Progenitor cell of endocrine pancreas (in vitro differentiated cells): ENCODE measurements around the gene TRIM66. TPM values are rescaled to one million over a fixed set of nuclear protein-coding genes. Genes with fewer than 3 reads are reported as not detected.
A peak's percentile ranks its signal among the peaks of the same experiment; 100 is the strongest.

ENCODE experiments used
- DNase-seq: peaks from one replicate; pipeline ENCODE4 v3.0.0; 2021; ENCODE audit warnings: low spot score; ENCODE audit not compliant: unreplicated experiment
- H3K27ac Mint-ChIP-seq: 2 replicates; pipeline ENCODE4 v1.8.0; 2021; ENCODE audit warnings: mild to moderate bottlenecking, moderate library complexity, mixed read lengths
- H3K27me3 Mint-ChIP-seq: 2 replicates; pipeline ENCODE4 v1.8.0; 2021; ENCODE audit warnings: mixed read lengths
- H3K36me3 Mint-ChIP-seq: 2 replicates; pipeline ENCODE4 v1.8.0; 2022; ENCODE audit warnings: mixed read lengths; ENCODE audit not compliant: insufficient read depth
- H3K4me1 Mint-ChIP-seq: 2 replicates; pipeline ENCODE4 v1.8.0; 2021; ENCODE audit warnings: low read depth, mixed read lengths
- H3K4me3 Mint-ChIP-seq: 2 replicates; pipeline ENCODE4 v1.8.0; 2021; ENCODE audit warnings: low read depth, mild to moderate bottlenecking, moderate library complexity, mixed read lengths
- H3K9me3 Mint-ChIP-seq: 2 replicates; pipeline ENCODE4 v1.8.0; 2021; ENCODE audit warnings: low read depth, mixed read lengths
- long read RNA-seq: library from polyadenylated mRNA; unstranded; transcript quantifications from one replicate; pipeline ENCODE4 v2.0.0, GENCODE V29; 2020
- total RNA-seq: library from RNA; stranded (reverse); gene quantifications from 2 replicates; pipeline ENCODE4 v1.2.1, GENCODE V29; 2021
- TF ChIP-seq, protein P1 (sequence below): fragments of 200-600 bp; sonication (generic); IDR thresholded peaks from one replicate; pipeline ENCODE4 v1.5.0; 2021; ENCODE audit warnings: antibody characterized with exemption, mild to moderate bottlenecking; ENCODE audit not compliant: unreplicated experiment

The TRIM66 gene, protein sequence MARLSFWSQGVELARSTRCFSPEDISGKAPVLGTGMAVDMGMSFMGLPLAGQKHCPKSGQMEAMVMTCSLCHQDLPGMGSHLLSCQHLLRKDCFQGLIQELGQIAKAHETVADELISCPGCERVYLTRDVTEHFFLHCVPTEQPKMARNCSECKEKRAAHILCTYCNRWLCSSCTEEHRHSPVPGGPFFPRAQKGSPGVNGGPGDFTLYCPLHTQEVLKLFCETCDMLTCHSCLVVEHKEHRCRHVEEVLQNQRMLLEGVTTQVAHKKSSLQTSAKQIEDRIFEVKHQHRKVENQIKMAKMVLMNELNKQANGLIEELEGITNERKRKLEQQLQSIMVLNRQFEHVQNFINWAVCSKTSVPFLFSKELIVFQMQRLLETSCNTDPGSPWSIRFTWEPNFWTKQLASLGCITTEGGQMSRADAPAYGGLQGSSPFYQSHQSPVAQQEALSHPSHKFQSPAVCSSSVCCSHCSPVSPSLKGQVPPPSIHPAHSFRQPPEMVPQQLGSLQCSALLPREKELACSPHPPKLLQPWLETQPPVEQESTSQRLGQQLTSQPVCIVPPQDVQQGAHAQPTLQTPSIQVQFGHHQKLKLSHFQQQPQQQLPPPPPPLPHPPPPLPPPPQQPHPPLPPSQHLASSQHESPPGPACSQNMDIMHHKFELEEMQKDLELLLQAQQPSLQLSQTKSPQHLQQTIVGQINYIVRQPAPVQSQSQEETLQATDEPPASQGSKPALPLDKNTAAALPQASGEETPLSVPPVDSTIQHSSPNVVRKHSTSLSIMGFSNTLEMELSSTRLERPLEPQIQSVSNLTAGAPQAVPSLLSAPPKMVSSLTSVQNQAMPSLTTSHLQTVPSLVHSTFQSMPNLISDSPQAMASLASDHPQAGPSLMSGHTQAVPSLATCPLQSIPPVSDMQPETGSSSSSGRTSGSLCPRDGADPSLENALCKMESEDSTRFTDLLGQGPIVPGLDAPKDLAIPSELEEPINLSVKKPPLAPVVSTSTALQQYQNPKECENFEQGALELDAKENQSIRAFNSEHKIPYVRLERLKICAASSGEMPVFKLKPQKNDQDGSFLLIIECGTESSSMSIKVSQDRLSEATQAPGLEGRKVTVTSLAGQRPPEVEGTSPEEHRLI (N-terminal part only)
- total RNA-seq = 9.2 and 9.4 TPM in 2 replicates
- long read RNA-seq, partial matches to known transcripts = 0 of 5 reads
- long read RNA-seq, other reads (novel, unspliced or antisense) = 5 of 5 reads

GRCh38 chr11:8682303-8683114, at the start of gene TRIM66, which contains the start of gene RPL27A:
Gene TRIM66, minus strand, starts transcription at chr11:8682665. Its CDS starts 10,391 bp downstream, at chr11:8672274.
Gene RPL27A, plus strand, starts transcription at chr11:8682792. Its CDS starts 22 bp downstream, at chr11:8682814.
- TF ChIP-seq, protein P1, sequence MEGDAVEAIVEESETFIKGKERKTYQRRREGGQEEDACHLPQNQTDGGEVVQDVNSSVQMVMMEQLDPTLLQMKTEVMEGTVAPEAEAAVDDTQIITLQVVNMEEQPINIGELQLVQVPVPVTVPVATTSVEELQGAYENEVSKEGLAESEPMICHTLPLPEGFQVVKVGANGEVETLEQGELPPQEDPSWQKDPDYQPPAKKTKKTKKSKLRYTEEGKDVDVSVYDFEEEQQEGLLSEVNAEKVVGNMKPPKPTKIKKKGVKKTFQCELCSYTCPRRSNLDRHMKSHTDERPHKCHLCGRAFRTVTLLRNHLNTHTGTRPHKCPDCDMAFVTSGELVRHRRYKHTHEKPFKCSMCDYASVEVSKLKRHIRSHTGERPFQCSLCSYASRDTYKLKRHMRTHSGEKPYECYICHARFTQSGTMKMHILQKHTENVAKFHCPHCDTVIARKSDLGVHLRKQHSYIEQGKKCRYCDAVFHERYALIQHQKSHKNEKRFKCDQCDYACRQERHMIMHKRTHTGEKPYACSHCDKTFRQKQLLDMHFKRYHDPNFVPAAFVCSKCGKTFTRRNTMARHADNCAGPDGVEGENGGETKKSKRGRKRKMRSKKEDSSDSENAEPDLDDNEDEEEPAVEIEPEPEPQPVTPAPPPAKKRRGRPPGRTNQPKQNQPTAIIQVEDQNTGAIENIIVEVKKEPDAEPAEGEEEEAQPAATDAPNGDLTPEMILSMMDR = peak; percentile 17
- H3K4me3 Mint-ChIP-seq = peak within 1 kb of the TSS; percentile 96
- H3K27ac Mint-ChIP-seq = peak within 1 kb of the TSS; percentile 97
- no peaks in the 10 kb centered on the region for H3K27me3 Mint-ChIP-seq
- H3K36me3 Mint-ChIP-seq = peaks cover 29% of the 10 kb centered on the region
- peaks cover 4% of the 10 kb centered on the region for H3K9me3 Mint-ChIP-seq
- H3K4me1 Mint-ChIP-seq = peaks cover 18% of the 10 kb centered on the region
- peak; percentile 98 for DNase-seq

GRCh38 chr11:8731647-8732323, 49.3 kb upstream of the TRIM66 start:
- Mint-ChIP-seq H3K27me3 (no peaks in the 10 kb centered on the region), H3K36me3 (peaks cover 18% of the 10 kb centered on the region), H3K4me3 (no peak overlapping the region), H3K27ac (no peak overlapping the region), H3K9me3 (no peaks in the 10 kb centered on the region), H3K4me1 (peaks cover 20% of the 10 kb centered on the region)
- TF ChIP-seq, protein P1 = no peak
- no peak for DNase-seq

- Mint-ChIP-seq H3K36me3 (peaks cover 20% of the 10 kb centered on the region), H3K4me1 (peaks cover 20% of the 10 kb centered on the region), H3K9me3 (no peaks in the 10 kb centered on the region), H3K27ac (no peak overlapping the region), H3K27me3 (no peaks in the 10 kb centered on the region), H3K4me3 (no peak overlapping the region)
- TF ChIP-seq, protein P1 = no peak
- no peak for DNase-seq
These were observed 48.2 kb upstream of the TRIM66 start for GRCh38 chr11:8730697-8731020.

GRCh38 chr11:8729837-8730696, 47.6 kb upstream of the TRIM66 start:
- Mint-ChIP-seq H3K4me3 (no peak overlapping the region), H3K9me3 (no peaks in the 10 kb centered on the region), H3K36me3 (peaks cover 20% of the 10 kb centered on the region), H3K4me1 (peaks cover 19% of the 10 kb centered on the region), H3K27ac (no peak overlapping the region), H3K27me3 (no peaks in the 10 kb centered on the region)
- DNase-seq = no peak
- TF ChIP-seq, protein P1 = no peak
